Measurements from ENCODE around the gene SIGLEC7.
"Not testable (repeated sequence)": the region's sequence is repeated elsewhere in the genome, so short reads cannot be mapped to it uniquely, and the experiment has no call there.

Gene SIGLEC7

DNA sequence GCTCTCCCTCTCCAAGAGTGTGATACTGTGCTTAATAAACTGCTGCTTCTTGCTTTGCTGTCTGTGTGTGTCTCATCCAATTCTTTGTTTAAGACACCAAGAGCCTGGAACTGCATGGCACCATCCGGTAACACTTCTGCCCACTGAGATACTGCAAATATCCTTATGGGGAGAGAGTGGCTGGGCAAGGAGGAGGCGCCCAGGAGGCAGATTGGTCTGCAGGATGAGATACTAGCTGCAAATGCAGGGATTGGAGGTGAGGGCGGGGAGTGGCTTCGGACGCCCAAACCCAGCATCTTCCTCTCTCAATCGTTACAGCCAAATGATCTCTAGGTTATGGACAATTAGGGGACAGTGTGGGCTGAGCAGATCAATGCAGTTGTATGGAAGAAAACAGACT is 1.7 kb upstream of the SIGLEC7 start:
- no peak for DNase-seq

DNA sequence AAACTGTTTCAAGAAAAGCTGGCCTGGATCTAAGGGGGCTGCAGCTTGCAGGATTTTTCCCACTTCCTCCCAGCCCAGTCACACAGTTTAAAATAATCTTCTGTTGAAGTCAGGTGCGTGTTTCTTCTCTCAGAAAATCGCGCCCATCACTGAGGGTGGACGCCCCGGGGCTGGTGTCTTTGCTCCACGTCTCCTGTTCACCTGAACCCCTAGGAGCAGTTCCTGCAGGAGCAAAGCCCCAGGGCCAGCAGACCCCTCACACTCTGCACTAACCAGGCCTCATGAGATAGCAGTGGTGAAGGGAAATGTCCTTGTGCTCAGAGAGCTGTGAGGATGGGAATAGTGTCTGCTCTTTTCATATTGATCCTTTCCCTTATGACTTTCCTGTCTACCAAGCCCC is 920 bp upstream of the SIGLEC7 start:
- no peak for DNase-seq

DNA sequence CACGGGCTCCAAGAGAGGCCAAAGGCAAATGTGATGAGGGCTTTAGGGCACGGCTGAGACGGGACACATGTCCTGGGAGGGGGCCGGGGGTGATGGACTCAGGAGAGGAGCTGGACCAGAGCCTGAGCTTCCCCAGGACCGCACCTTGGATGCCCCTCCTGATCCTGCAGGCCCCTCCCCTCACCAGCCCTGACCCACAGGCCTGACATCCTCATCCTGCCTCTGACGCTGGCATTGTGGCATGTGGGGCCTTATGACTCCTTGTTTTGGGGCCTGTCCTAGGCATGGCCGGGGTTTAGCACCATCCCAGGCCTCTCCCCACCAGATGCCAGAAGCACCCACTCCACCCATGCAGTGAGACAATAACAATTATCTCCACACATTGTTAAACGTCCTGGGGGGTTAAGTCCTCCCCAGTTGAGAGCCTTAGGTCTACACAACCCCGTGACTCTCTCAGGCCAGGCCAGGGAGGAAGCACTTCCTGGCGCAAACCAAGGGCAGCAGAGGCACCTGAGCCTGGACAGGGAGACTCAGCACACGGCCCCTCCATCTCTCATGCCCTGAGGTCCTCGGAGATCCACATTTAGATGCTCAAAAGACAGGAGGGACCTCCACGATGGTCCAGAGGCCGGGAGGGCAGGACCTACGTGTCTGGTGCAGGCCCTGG is 841 bp downstream of the SIGLEC7 start:
- not testable (repeated sequence) for DNase-seq

DNA sequence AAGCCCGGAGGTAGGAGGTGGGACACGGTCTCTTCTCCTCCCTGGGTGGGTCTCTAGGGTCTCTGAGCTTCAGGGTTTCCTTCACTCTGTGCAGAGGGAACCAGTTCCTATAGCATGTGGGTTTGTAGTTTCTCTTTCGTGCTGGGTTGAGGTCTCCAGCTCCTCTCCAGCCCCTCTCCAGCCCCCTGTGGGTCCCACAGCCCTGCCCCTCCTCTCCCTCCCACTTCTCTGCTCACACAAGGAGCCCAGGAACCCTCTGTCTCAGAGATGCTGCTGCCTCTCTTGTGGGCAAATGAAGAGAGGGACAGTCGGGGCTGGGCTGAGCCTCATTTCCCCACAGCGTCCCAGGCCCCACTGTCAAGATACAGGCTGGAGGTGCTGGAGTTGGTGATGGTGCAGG is 1.4 kb downstream of the SIGLEC7 start:
- DNase-seq, result no peak

DNA sequence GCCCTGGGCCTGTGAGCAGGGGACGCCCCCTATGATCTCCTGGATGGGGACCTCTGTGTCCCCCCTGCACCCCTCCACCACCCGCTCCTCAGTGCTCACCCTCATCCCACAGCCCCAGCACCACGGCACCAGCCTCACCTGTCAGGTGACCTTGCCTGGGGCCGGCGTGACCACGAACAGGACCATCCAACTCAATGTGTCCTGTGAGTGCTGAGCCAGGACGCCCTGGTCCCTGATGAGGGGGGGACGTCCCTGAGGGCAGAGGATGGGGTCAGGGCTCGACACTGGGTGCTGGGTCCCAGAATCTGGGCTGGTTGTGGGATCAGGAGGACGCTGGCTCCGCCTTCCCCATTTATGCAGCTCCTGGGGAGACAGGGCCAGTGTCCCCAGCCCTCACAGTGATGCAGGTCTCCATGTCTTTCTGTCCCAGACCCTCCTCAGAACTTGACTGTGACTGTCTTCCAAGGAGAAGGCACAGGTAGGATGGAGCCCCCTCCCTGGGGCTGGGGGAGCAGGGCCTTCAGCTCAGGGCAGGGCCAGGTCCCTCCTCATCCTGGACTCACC is 2.5 kb downstream of the SIGLEC7 start:
- DNase-seq, result no peak

DNA sequence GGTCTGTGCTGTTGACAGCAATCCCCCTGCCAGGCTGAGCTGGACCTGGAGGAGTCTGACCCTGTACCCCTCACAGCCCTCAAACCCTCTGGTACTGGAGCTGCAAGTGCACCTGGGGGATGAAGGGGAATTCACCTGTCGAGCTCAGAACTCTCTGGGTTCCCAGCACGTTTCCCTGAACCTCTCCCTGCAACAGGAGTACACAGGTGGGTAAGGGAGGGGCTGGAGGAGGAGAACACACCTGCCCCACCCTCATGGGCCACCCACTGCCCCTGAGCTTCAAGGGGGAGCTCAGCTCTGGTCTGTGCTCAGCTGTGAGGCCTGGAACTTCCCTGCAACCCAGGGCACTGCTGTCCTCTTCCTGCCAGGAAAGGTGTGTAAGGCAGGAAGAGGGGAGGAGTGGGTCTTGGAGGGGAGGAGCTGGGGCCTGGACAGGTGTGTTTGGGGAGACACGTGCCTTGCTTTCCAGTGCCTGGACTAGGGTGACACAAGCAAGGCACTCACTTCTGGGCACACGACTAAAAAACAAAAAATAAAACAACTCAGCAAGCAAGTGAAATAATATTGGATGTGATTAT is 3.9 kb downstream of the SIGLEC7 start:
- DNase-seq, result no peak

DNA sequence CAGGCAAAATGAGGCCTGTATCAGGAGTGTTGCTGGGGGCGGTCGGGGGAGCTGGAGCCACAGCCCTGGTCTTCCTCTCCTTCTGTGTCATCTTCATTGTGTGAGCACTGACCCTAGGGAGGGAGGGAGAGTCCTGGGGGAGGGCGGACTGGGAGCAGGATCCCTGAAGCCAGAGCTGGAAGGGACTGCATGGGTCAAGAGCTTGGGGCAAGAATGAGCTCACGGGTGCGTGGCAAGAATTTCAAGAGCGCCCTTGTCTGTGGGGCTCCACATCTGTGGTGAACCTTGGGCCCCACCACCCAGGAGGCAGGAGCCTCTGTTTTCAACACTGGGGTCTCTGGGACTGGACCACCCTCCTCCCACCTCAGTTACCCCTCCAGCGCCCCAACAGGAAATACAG is 4.7 kb downstream of the SIGLEC7 start:
- DNase-seq, result no peak

DNA sequence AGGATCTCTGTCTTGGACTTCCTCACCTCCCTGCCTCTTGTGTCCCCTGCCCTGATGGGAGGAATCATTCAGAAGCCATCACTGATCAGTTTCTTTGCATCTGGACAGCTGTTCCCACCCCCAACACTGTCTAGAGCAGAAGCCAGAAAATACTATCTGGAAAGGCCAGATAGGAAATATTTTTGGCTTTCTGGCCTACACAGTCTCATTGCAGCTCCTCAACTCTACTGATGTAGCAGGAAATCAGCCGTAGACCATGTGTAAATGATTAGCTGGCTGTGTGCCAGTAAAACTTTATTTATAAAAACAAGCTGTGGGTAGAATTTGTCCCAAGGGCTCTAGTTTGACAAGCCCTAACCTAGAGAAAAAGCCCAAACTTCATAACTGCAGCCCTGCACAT is 5.6 kb downstream of the SIGLEC7 start:
- no peak for DNase-seq

DNA sequence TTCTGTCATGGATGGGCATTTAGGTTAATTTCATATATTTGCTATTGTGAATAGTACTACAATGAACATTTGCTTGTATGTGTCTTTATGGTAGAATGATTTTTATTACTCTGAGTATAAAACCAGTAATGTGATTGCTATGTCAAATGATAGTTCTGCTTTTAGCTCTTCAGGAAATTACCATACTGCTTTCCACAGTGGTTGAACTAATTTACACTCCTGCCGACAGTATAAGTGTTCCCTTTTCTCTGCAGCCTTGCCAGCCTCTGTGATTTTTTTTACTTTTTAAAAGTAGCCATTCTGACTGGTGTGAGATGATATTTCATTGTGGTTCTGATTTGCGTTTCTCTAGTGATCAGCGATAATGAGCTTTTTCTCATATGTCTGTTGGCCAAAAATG is 6.5 kb downstream of the SIGLEC7 start:
- DNase-seq, result no peak

DNA sequence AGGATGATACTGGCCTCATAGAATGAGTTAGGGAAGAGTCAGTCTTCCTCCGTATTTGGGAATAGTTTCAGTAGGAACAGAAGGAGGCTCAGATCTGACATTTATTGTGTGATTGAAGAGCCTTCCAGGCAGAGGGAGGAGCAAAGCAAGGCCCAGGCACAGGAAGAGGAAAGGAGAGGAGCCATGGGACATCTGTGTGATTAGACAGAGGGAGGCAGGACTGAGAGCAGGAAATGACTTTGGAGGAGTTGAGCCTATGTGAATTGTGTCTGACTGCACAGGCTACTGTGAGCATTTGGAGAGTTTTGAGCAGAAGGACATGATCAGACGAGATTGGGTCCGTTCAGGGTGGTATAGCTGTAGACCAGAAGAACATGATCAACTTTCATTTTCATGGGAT is 8.5 kb downstream of the SIGLEC7 start:
- DNase-seq, result no peak

DNA sequence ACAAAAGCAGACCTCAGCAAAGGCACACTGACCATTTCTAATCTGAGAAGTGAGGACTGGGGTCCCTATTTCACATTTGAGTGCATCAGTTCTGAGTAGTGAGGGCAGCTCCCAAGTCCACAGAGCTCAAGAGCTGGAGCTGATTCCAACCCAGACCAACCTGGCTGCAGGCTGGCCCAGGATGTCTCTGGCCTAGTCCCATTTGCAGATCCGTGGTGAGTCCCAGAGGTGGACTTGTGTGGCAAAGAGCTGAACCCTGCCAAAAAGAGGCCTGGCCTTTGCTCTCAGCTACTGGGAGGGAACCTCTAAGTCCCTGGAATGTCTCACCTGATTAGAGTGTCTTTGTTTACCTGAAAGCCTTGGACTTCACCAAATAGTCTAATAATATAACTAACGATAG is 14.6 kb downstream of the SIGLEC7 start:
- no peak for DNase-seq

DNA sequence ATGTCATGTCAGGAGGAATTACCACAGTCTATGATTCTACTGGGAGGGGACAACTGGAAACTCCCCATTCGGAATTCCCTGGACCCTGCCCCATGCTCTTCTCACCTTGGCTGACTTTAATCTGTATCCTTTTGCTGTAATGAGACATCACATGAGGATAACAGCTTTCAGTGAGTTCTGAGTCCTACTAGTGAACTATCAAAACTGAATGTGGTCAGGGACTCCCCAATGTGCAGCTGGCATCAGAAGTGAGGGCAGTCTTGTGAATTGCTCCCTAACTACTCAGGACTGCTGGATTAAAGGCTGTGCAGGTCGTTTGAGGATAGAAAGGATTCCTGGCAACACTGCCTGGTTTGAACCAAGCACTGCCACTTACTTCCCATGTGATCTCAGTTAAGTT is 15.2 kb downstream of the SIGLEC7 start:
- no peak for DNase-seq

DNA sequence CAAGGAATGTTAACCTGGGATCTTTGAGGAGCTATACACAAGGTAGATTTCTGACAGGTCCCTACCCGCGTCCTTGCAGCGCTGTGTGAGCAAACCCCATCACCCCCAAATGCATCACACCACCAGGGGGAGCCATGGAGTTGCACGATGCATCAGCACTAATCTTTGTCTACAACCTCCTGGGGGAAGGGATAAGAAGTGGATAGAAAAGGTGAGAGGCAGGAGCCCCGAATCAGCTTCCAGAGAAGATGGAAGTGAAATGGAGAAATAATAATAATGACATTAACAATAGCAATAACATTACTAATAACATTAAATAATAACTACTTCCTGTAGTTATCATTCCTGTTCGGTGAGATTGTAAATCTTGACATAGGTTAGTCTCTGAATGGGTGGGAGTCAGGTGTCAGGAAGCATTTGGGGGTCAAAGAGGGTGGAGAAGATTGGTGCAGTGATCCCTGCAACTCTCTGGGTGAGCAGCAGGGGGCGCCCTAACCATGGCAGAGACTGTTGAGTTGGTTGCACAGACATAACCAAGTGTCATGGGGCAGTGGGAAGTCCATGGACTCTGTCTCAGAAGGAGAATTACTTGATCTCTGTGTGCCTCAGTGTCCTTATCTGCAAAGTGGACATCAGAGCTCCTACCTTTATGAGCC is 16.5 kb downstream of the SIGLEC7 start:
- peak; percentile 27 for DNase-seq

DNA sequence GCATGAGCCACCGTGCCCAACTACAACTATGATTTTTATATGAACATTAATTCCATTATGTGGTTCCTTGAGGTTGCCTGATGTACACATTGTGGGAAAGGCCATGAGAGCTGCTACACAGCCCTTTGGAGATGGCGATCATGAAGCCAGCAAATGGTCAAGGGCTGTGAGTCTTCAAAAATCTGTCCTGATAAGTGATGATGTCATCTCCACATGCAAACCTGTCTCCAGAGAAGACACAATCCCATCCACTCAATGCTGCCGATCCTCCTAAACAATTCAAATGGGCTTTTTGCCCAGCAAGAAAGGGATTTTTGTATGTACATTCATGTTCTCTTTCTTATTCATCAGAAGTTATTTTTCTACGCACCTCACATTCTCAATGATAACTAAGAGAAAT is 17.6 kb downstream of the SIGLEC7 start:
- no peak for DNase-seq

DNA sequence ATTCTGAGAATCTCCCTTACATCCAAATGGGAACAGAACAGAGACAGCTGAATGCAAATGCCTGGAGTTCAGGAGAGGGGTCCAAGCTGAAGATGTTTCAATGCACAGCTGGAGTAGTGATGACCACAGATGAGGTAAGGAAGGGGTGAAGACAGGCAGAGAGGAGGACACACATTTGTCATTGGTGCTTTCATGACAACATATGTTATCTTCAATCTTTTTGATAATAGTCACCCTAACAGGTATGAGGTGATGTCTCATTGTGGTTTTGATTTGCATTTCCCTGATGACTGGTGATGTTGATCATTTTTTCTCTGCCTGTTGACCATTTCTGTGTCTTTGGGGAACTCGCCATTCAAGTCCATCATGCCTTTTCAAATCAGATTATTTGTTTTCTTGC is 19.2 kb downstream of the SIGLEC7 start:
- DNase-seq, result no peak

DNA sequence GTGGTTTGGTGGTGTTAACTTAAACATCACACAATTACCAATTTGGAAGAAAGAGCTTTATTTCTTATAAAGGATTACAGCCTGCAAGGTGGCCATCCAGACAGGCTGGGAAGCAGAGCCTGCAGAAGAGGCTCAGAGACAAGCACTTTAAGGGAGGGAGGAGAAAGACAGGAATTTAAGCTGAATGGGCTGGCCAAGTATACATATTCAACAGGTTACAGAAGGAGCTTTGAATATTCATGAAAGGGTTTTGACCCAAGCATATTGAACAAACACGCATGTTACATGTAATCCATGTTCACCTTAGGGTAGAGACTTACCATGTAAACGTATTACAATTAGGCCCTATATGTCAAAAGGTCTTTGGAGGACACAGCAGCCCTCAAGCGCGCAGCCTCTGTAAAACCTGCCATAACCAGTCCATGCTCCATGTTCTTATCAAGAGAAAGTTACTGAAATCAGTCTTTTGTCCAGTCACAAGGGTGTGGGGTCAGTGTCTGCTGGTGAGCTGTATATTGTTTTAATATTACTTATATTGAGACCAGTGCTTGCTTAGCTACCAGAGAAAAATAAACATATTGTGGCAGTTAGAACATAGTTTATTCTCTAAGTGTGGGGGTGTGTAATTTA is 19.9 kb downstream of the SIGLEC7 start:
- no peak for DNase-seq

DNA sequence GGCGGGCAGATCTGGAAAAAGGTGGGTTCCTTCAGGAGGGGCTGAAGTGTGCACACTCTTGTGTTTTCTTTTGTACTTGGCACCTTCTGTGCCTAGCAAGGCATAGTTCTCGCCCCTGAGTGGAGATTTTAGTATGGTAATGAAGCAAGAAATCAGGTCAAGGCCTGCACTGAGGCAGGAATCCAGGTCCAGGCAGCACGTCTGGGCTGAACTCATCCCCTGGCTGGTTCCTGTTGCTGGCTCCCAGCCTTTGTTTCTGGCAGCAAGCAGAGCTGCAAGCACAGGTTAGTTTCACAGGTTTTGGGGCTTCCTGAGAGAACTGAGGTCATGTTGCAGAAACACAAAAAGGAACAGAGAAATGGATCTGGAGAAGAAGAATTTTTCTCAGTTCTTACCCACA is 21.2 kb downstream of the SIGLEC7 start:
- DNase-seq, result no peak

DNA sequence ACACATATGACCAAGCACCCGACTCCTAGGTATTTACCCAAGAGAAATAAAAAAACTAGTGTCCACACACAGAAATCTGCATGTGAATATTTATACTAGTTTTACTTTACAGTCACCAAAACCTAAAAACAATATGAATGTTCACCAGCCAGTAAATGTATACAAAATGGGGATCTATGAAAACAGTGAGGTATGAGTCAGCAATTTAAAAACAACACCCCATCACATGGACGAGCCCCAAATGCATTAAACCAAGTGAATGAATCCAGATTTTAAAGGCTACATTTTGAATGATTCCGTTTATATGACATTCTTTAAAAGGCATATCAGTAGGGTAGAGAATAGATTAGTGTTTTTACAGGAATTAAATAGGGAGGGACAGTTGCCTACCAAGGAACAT is 22.1 kb downstream of the SIGLEC7 start:
- DNase-seq, result no peak

DNA sequence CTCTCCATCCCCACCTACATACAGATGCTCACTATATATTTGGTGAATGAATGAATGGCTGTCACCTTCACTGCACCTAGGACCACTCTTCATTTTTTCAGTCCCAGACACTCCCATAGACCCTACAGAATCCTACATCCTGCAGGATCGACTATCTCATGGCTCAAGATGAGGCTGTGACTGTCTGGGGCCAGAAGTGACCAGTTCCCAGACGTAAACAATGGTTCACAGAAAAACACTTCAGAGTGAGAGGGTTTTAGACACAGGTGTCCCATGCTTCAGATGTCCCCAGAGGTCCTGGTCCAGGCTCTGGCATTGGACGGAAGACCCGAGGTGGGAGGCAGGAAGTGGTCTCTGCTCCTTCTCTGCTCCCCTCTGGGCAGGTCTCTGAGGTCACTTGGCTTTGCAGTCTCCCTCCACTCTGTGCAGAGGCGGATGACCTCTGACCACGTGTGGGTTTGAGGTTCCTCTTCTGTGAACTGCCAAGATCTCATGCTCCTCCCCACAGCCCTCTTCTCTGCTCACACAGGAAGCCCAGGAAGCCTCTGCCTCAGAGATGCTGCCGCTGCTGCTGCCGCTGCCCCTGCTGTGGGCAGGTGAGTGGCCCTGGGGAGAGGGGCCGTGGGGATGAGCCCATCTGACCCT is 24.9 kb downstream of the SIGLEC7 start:
- no peak for DNase-seq

DNA sequence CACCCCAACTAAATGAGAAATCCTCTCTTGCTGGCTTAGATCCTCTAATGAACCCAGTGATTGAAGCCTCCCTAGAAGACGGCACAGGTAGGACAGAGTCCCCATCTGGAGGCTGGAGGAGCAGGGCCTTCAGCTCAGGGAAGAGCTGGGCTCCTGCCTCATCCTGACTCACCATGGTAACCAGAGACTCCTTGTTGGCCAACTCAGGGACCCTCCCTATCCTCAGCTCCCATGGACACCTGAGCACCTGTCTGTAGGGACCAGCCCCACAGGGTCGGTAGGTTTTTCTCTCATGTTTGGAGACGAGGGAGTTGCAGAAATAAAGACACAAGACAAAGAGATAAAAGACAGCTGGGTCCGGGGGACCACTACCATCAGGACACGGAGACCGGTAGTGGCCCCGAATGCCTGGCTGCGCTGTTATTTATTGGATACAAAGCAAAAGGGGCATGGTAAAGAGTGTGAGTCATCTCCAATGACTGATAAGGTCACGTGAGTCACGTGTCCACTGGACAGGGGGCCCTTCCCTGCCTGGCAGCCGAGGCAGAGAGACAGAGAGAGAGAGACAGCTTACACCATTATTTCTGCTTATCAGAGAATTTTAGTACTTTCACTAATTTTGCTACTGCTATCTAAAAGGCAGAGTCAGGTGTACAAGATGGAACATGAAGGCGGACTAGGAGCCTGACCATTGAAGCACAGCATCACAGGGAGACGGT is 26.6 kb downstream of the SIGLEC7 start:
- DNase-seq, result no peak

DNA sequence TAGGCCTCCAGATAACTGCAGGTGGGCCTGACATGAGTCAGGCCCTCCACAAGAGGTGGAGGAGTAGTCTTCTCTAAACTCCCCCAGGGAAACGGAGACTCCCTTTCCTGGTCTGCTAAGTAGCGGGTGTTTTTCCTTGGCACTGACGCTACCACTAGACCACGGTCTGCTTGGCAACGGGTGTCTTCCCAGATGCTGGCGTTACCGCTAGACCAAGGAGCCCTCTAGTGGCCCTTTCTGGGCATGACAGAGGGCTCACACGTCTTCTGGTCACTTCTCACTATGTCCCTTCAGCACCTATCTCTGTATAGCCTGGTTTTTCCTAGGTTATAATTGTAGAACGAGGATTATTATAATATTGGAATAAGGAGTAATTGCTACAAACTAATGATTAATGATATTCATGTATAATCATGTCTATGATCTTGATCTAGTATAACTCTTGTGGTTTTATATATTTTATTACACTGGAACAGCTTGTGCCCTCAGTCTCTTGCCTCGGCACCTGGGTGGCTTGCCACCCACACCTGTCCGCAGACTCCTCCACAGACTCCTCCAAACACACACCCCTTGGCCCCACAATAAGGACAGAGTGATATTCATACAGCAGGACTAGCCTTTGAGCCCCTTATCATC is 27.3 kb downstream of the SIGLEC7 start:
- peak; percentile 48 for DNase-seq

DNA sequence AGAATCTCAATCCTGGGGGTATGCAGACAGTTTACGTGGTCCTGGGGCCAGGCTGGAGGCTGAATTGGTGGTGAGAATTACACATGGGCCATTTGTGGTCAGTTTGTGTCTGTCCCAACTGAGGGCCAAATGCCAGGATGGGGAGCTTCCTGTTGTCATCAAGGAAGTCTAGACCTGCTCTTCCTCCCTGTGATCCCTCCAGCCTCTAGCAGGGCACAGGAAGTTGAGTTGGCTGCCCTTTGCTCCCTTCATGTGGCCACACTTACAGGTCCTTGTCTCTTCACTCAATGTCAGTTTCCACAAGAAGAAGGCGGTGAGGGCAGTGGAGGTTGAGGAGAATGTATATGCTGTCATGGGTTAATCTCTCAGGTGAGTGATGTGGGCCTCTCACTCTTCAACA is 30.1 kb downstream of the SIGLEC7 start:
- no peak for DNase-seq
